CD14-positive monocyte (primary cell): ENCODE measurements around the gene TTC7B. TPM values are rescaled to one million over a fixed set of nuclear protein-coding genes. Genes with fewer than 3 reads are reported as not detected.

Experiments
- DNase-seq, 3 donors: peaks; one replicate each; pipeline ENCODE4 v3.0.0-alpha.2; 2011 to 2022
- H2AFZ ChIP-seq: 2 replicates; pipeline ENCODE4 v1.6.0; 2012; ENCODE audit warnings: mild to moderate bottlenecking, low read depth, low read length, inconsistent platforms; ENCODE audit not compliant: insufficient read depth, poor library complexity, severe bottlenecking
- H3K27ac ChIP-seq, 2 donors: 1 replicate in 1 of 2; 2 replicates in 1 of 2; pipeline ENCODE4 v1.5.1; 2012 to 2013; ENCODE audit warnings: low read length in 2 of 2, control low read depth in 1 of 2, inconsistent platforms in 1 of 2, low read depth in 1 of 2, mild to moderate bottlenecking in 1 of 2
- H3K27me3 ChIP-seq, 2 donors: one replicate each; pipeline versions ENCODE4 v1.6.0 to v1.6.1; 2011 to 2013; ENCODE audit warnings: low read length in 2 of 2; ENCODE audit not compliant: control insufficient read depth in 2 of 2, insufficient read depth in 2 of 2
- H3K36me3 ChIP-seq, 2 donors: replicated peaks in 1 of 2; 1 replicate in 1 of 2; 2 replicates in 1 of 2; pipeline versions ENCODE4 v1.5.1 to v1.6.1; 2012 to 2013; ENCODE audit warnings: low read length in 2 of 2, control low read depth in 1 of 2, inconsistent platforms in 1 of 2, mild to moderate bottlenecking in 1 of 2; ENCODE audit not compliant: insufficient read depth in 2 of 2, control insufficient read depth in 1 of 2
- H3K4me1 ChIP-seq, 2 donors: 1 replicate in 1 of 2; 2 replicates in 1 of 2; pipeline versions ENCODE4 v1.5.1 to v1.6.1; 2012 to 2013; ENCODE audit warnings: low read length in 2 of 2, control low read depth in 1 of 2, inconsistent platforms in 1 of 2, mild to moderate bottlenecking in 1 of 2, moderate library complexity in 1 of 2; ENCODE audit not compliant: insufficient read depth in 2 of 2, control insufficient read depth in 1 of 2
- H3K4me2 ChIP-seq: replicated peaks from 2 replicates; pipeline ENCODE3; 2012; ENCODE audit warnings: low read length, moderate library complexity, mild to moderate bottlenecking; ENCODE audit not compliant: poor library complexity, severe bottlenecking; ENCODE audit errors: extremely low read depth
- H3K4me3 ChIP-seq, 3 experiments: fragments of 200-600 bp in 1 of 3; sonication (generic) in 1 of 3; replicated peaks in 1 of 3; 1 replicate in 2 of 3; 2 replicates in 1 of 3; pipeline ENCODE4 v1.5.1; 2011 to 2013; ENCODE audit warnings: low read length in 3 of 3, mild to moderate bottlenecking in 3 of 3, control low read depth in 2 of 3, low read depth in 2 of 3, inconsistent platforms in 1 of 3, moderate library complexity in 1 of 3
- H3K79me2 ChIP-seq: 2 replicates; pipeline ENCODE4 v1.6.0; 2012; ENCODE audit warnings: mild to moderate bottlenecking, control low read depth, inconsistent platforms, low read length, moderate library complexity; ENCODE audit not compliant: insufficient read depth
- H3K9ac ChIP-seq: 2 replicates; pipeline ENCODE4 v1.6.0; 2017; ENCODE audit warnings: low read length, mild to moderate bottlenecking; ENCODE audit not compliant: insufficient read depth, poor library complexity, severe bottlenecking
- H3K9me3 ChIP-seq, 2 donors: replicated peaks in 1 of 2; 1 replicate in 1 of 2; 2 replicates in 1 of 2; pipeline versions ENCODE4 v1.5.1 to v1.6.1; 2012 to 2013; ENCODE audit warnings: low read length in 2 of 2, control low read depth in 1 of 2; ENCODE audit not compliant: control insufficient read depth in 1 of 2, insufficient read depth in 1 of 2
- H4K20me1 ChIP-seq: 2 replicates; pipeline ENCODE4 v1.6.0; 2012; ENCODE audit warnings: mild to moderate bottlenecking, low read length, control low read depth, moderate library complexity; ENCODE audit not compliant: insufficient read depth
- H3K27ac Mint-ChIP-seq, 7 donors: one replicate each; pipeline ENCODE4 v1.8.0; 2020; ENCODE audit warnings: mild to moderate bottlenecking in 7 of 7, mixed read lengths in 7 of 7, moderate library complexity in 6 of 7, inconsistent platforms in 2 of 7
- H3K27me3 Mint-ChIP-seq, 3 donors: one replicate each; pipeline ENCODE4 v1.8.0; 2021 to 2022; ENCODE audit warnings: low read depth in 3 of 3, mild to moderate bottlenecking in 3 of 3, mixed read lengths in 3 of 3, moderate library complexity in 3 of 3, inconsistent platforms in 1 of 3
- H3K36me3 Mint-ChIP-seq, 2 donors: one replicate each; pipeline ENCODE4 v1.8.0; 2020; ENCODE audit warnings: mixed read lengths in 2 of 2, inconsistent platforms in 1 of 2, mild to moderate bottlenecking in 1 of 2
- H3K4me1 Mint-ChIP-seq: one replicate; pipeline ENCODE4 v1.8.0; 2020; ENCODE audit warnings: mild to moderate bottlenecking, mixed read lengths
- H3K4me3 Mint-ChIP-seq, 2 donors: one replicate each; pipeline ENCODE4 v1.8.0; 2020; ENCODE audit warnings: mild to moderate bottlenecking in 2 of 2, mixed read lengths in 2 of 2, moderate library complexity in 1 of 2
- H3K9me3 Mint-ChIP-seq, 7 donors: one replicate each; pipeline ENCODE4 v1.8.0; 2020 to 2022; ENCODE audit warnings: mixed read lengths in 7 of 7, mild to moderate bottlenecking in 6 of 7, moderate library complexity in 6 of 7, inconsistent platforms in 2 of 7
- WGBS: methylation state at CpG from one replicate; pipeline ENCODE4 v1.1.5; 2013; ENCODE audit warnings: missing lambda C conversion rate; ENCODE audit not compliant: insufficient coverage; 5-methylcytosine and 5-hydroxymethylcytosine counted together
- intact Hi-C, 2 donors: fragments of 100-400 bp; cut with micrococcal nuclease; formaldehyde crosslinking; loops; one replicate each; pipeline versions ENCODE4 v1.15.0 to v1.15.1; 2023
- polyA plus RNA-seq, 3 donors: library from polyadenylated mRNA; depleted of rRNA in 1 of 3; unstranded in 2 of 3; stranded (reverse) in 1 of 3; fragments of 300-500 nt in 2 of 3; fragments of >200 nt in 1 of 3; fragmentation: Illumina TruSeq in 2 of 3; gene quantifications; 1 replicate in 2 of 3; 2 replicates in 1 of 3; pipeline ENCODE4 v1.2.3, GENCODE V29; 2012 to 2021
- TF ChIP-seq, protein P1 (sequence below): fragments of 200-600 bp; IDR thresholded peaks from one replicate; pipeline ENCODE4 v1.8.0; 2022; ENCODE audit warnings: antibody characterized with exemption, mild to moderate bottlenecking

Gene TTC7B
- polyA plus RNA-seq, 3 donors: 0.87 to 2.6 (median 1.2) TPM

DNA sequence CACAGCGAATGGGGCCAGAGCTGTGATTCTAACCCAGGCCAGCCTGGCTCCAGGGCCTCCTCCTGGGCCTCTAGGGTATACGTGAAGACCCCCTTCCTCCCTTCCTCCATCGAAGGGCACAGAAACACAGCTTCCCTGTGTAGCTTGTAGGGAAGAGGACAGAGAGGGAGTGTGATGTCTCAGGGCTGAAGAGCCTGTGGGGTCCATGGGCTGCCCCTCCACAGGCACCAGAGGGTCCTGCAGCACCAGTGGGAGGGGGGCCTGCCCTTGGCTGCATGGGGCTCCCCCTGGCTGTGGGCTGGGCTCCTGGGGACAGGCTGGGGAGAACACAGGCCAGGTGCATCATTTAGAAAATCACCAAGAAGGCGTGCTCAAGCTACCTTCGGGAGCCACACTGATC, 240.9 kb downstream of the TTC7B start:
- H3K4me1 Mint-ChIP-seq: no peaks in the 10 kb centered on the region
- H3K9me3 ChIP-seq: no peaks in the 10 kb centered on the region
- H3K9me3 Mint-ChIP-seq: peaks cover 0 to 3% (median 2%) of the 10 kb centered on the region in 7 donors
- WGBS: no CpG with 5 or more reads among the region's 5 CpGs
- TF ChIP-seq, protein P1, sequence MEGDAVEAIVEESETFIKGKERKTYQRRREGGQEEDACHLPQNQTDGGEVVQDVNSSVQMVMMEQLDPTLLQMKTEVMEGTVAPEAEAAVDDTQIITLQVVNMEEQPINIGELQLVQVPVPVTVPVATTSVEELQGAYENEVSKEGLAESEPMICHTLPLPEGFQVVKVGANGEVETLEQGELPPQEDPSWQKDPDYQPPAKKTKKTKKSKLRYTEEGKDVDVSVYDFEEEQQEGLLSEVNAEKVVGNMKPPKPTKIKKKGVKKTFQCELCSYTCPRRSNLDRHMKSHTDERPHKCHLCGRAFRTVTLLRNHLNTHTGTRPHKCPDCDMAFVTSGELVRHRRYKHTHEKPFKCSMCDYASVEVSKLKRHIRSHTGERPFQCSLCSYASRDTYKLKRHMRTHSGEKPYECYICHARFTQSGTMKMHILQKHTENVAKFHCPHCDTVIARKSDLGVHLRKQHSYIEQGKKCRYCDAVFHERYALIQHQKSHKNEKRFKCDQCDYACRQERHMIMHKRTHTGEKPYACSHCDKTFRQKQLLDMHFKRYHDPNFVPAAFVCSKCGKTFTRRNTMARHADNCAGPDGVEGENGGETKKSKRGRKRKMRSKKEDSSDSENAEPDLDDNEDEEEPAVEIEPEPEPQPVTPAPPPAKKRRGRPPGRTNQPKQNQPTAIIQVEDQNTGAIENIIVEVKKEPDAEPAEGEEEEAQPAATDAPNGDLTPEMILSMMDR: no peak
- H3K79me2 ChIP-seq: no peaks in the 10 kb centered on the region
- H2AFZ ChIP-seq: no peak overlapping the region
- H3K27ac ChIP-seq: no peak overlapping the region
- no peaks in the 10 kb centered on the region for H3K4me1 ChIP-seq
- H3K4me2 ChIP-seq: no peak overlapping the region
- H3K27ac Mint-ChIP-seq: no peak overlapping the region
- no peak overlapping the region for H3K4me3 ChIP-seq
- H3K4me3 Mint-ChIP-seq: no peak overlapping the region
- intact Hi-C loops: no loop called here
- peaks cover 0 to 3% of the 10 kb centered on the region in 2 donors for H3K36me3 Mint-ChIP-seq
- no peaks in the 10 kb centered on the region for H4K20me1 ChIP-seq
- H3K36me3 ChIP-seq: no peaks in the 10 kb centered on the region
- no peaks in the 10 kb centered on the region for H3K27me3 ChIP-seq
- no peak for DNase-seq
- peaks cover 0 to 1% (median 0%) of the 10 kb centered on the region in 3 donors for H3K27me3 Mint-ChIP-seq
- H3K9ac ChIP-seq: no peak overlapping the region

DNA sequence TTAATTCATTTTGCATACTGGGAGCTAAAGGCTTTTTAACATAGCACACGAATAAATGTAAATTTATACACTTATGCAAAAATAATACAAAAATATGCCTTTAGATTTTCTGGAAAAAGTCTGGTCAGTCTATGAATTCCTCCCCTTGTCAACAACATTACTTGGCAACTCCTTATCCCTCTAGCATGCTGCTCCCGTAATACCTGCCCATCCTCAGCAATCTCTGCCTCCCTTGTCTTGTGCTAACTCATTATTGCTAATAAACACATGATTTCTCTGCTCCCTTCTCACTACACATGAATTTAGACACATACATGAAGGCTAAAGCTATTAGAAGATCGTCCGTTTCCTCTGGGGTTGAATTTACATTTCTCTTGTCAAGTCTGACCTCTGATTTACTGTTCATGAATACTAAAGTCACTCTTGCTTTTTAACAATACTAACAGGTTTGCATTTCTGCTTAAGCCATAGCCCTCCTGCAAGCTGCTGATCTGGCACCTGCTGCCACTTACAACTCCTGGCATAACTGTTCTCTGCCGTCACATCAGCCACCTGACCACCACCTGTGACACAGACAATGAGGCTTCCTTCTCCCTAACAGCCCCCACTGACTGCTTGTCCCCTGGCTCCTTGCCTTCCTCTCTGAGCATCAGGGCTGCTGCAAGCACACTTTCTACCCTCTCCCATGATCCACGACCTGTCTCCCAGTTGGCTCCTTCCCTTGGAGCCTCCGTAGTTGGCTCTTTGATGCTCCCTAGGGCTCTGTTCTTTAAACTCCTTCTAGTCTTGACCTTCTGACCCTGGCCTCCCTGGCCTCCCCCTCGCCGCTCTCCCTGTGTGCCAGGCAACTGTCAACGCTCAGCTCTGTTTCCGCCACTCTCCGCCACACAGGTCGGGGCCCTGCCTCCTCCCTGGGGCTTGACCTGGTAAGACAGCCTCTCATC, 241.8 kb downstream of the TTC7B start:
- no peak for DNase-seq
- peak overlapping the region in 1 of 7 donors; percentile 56 for H3K27ac Mint-ChIP-seq
- intact Hi-C loops: no loop called here

More for the DNA sequence above, 241.8 kb downstream of the TTC7B start:
- Histone ChIP-seq H3K27ac (no peak overlapping the region), H3K4me2 (no peak overlapping the region), H3K36me3 (no peaks in the 10 kb centered on the region), H4K20me1 (no peaks in the 10 kb centered on the region), H3K4me1 (no peaks in the 10 kb centered on the region), H3K79me2 (no peaks in the 10 kb centered on the region), H3K9me3 (no peaks in the 10 kb centered on the region), H3K4me3 (no peak overlapping the region), H2AFZ (no peak overlapping the region), H3K27me3 (no peaks in the 10 kb centered on the region), H3K9ac (no peak overlapping the region)
- TF ChIP-seq, protein P1: no peak
- H3K4me3 Mint-ChIP-seq: no peak overlapping the region
- 93% methylated on average over 12 of the region's 13 CpGs for WGBS
- H3K27me3 Mint-ChIP-seq: peaks cover 0 to 1% (median 0%) of the 10 kb centered on the region in 3 donors
- peaks cover 0 to 5% (median 2%) of the 10 kb centered on the region in 7 donors for H3K9me3 Mint-ChIP-seq
- no peaks in the 10 kb centered on the region for H3K4me1 Mint-ChIP-seq
- H3K36me3 Mint-ChIP-seq: peaks cover 0 to 3% of the 10 kb centered on the region in 2 donors
